ENCODE measurements around the gene ZNF414.
"Not testable (repeated sequence)": the region's sequence is repeated elsewhere in the genome, so short reads cannot be mapped to it uniquely, and the experiment has no call there.

The ZNF414 gene

GRCh38 chr19:8517551-8518442 is 3.8 kb upstream of the ZNF414 start:
- DNase-seq: no peak

- DNase-seq: no peak
Measured at GRCh38 chr19:8515317-8515716, 1.4 kb upstream of the ZNF414 start.

- DNase-seq: not testable (repeated sequence)
Measured at GRCh38 chr19:8514505-8515009, 590 bp upstream of the ZNF414 start.

- no peak for DNase-seq
Measured at GRCh38 chr19:8513036-8513686, 806 bp downstream of the ZNF414 start.

- no peak for DNase-seq
Measured at GRCh38 chr19:8512115-8512967, 1.6 kb downstream of the ZNF414 start.

GRCh38 chr19:8511573-8512101 is 2.3 kb downstream of the ZNF414 start:
- no peak for DNase-seq

GRCh38 chr19:8510589-8511115 is 3.3 kb downstream of the ZNF414 start:
- no peak for DNase-seq

GRCh38 chr19:8506402-8506957 is 7.5 kb downstream of the ZNF414 start:
- no peak for DNase-seq

GRCh38 chr19:8505680-8506401 is 8.1 kb downstream of the ZNF414 start:
- DNase-seq: peak; percentile 6 to 77

GRCh38 chr19:8504919-8505318 is 9.0 kb downstream of the ZNF414 start:
- DNase-seq: no peak

GRCh38 chr19:8504171-8504570 is 9.8 kb downstream of the ZNF414 start:
- DNase-seq: no peak

- no peak for DNase-seq
Measured at GRCh38 chr19:8503510-8503909, 10.5 kb downstream of the ZNF414 start.

- no peak for DNase-seq
Measured at GRCh38 chr19:8501981-8502380, 12.0 kb downstream of the ZNF414 start.

GRCh38 chr19:8501516-8501915 is 12.5 kb downstream of the ZNF414 start:
- no peak for DNase-seq

GRCh38 chr19:8500158-8500557 is 13.8 kb downstream of the ZNF414 start:
- DNase-seq: no peak

- DNase-seq: no peak
Measured at GRCh38 chr19:8499048-8499833, 14.7 kb downstream of the ZNF414 start.

GRCh38 chr19:8498295-8498694 is 15.7 kb downstream of the ZNF414 start:
- no peak for DNase-seq

GRCh38 chr19:8494158-8494557 is 19.8 kb downstream of the ZNF414 start:
- DNase-seq: no peak

- DNase-seq: no peak
Measured at GRCh38 chr19:8491574-8491973, 22.4 kb downstream of the ZNF414 start.

- no peak for DNase-seq
Measured at GRCh38 chr19:8490873-8491272, 23.1 kb downstream of the ZNF414 start.

GRCh38 chr19:8490395-8490760 is 23.6 kb downstream of the ZNF414 start:
- DNase-seq: no peak
